Right lobe of liver (tissue), 6 donors: ENCODE measurements around the gene AHNAK2. TPM values are rescaled to one million over a fixed set of nuclear protein-coding genes. Genes with fewer than 3 reads are reported as not detected.
A peak's percentile ranks its signal among the peaks of the same experiment; 100 is the strongest.

Experiments used
- ATAC-seq, 4 donors: fragments of 200-7000 bp; cut with Tn5 transposase; one replicate each; pipeline ENCODE4 v1.9.1; 2020; ENCODE audit warnings: mild to moderate bottlenecking in 4 of 4, moderate library complexity in 4 of 4
- DNase-seq, 3 donors: peaks; one replicate each; pipeline ENCODE4 v3.0.0-alpha.2; 2020
- H3K27ac ChIP-seq, 3 donors: fragments of 200-600 bp; one replicate each; pipeline ENCODE4 v1.8.0; 2022
- H3K27me3 ChIP-seq, 2 donors: fragments of 200-600 bp; one replicate each; pipeline ENCODE4 v1.8.0; 2022
- H3K36me3 ChIP-seq, 4 donors: fragments of 200-600 bp; sonication (generic) in 1 of 4; one replicate each; pipeline versions ENCODE4 v1.5.1 to v1.8.0; 2017 to 2022; ENCODE audit warnings: control low read depth in 1 of 4
- H3K4me1 ChIP-seq, 4 donors: fragments of 200-600 bp; sonication (generic) in 1 of 4; one replicate each; pipeline versions ENCODE4 v1.5.1 to v1.8.0; 2017 to 2022; ENCODE audit warnings: control low read depth in 1 of 4
- H3K4me3 ChIP-seq, 3 donors: fragments of 200-600 bp; one replicate each; pipeline ENCODE4 v1.8.0; 2022
- H3K9me3 ChIP-seq, 4 donors: fragments of 200-600 bp; sonication (generic) in 1 of 4; one replicate each; pipeline versions ENCODE4 v1.5.1 to v1.8.0; 2017 to 2022; ENCODE audit warnings: control low read depth in 1 of 4
- POLR2A ChIP-seq: fragments of 450-650 bp; IDR thresholded peaks from one replicate; pipeline ENCODE4 v1.6.1; 2017; ENCODE audit warnings: antibody characterized with exemption, mild to moderate bottlenecking
- WGBS: methylation state at CpG from one replicate; pipeline ENCODE4 v1.1.6; 2018; ENCODE audit warnings: low coverage, low lambda C conversion rate; ENCODE audit not compliant: insufficient coverage; ENCODE audit errors: missing lambda C conversion rate; 5-methylcytosine and 5-hydroxymethylcytosine counted together
- intact Hi-C, 2 donors: fragments of 100-400 bp; cut with DNase I; formaldehyde crosslinking; loops; one replicate each; pipeline versions ENCODE4 v1.11.2 to v1.14.1; 2022
- total RNA-seq, 6 experiments: library from RNA; depleted of rRNA in 2 of 6; stranded (reverse); fragments of >200 nt in 2 of 6; fragmentation: NEBNext Ultra II Directional in 3 of 6; extraction: Animal tissue kit (Norgen Biotek cat#: 25700) in 3 of 6; gene quantifications; one replicate each; pipeline versions ENCODE4 v1.1.0 to v1.2.4, GENCODE V29; 2016 to 2023
- TF ChIP-seq, protein P1 (sequence below), 4 donors: fragments of 200-600 bp in 3 of 4; fragments of 450-650 bp in 1 of 4; IDR thresholded peaks; one replicate each; pipeline versions ENCODE4 v1.5.1 to v1.8.0; 2016 to 2022; ENCODE audit warnings: antibody characterized with exemption in 4 of 4, mild to moderate bottlenecking in 2 of 4
- donor health status: DM: no; HTN: yes; CAD: no.
- donor health status: DM: no; HTN: no; CAD: no.
- donor health status: DM: no; HTN: no; CAD: no.
- donor health status: DM: no; HTN: yes; CAD: no.
- donor health status: DM: no; HTN: yes; CAD: no.

AHNAK2 gene
- total RNA-seq, 6 experiments from 2014 or later: 2.1 to 12.2 (median 4.6) TPM

DNA sequence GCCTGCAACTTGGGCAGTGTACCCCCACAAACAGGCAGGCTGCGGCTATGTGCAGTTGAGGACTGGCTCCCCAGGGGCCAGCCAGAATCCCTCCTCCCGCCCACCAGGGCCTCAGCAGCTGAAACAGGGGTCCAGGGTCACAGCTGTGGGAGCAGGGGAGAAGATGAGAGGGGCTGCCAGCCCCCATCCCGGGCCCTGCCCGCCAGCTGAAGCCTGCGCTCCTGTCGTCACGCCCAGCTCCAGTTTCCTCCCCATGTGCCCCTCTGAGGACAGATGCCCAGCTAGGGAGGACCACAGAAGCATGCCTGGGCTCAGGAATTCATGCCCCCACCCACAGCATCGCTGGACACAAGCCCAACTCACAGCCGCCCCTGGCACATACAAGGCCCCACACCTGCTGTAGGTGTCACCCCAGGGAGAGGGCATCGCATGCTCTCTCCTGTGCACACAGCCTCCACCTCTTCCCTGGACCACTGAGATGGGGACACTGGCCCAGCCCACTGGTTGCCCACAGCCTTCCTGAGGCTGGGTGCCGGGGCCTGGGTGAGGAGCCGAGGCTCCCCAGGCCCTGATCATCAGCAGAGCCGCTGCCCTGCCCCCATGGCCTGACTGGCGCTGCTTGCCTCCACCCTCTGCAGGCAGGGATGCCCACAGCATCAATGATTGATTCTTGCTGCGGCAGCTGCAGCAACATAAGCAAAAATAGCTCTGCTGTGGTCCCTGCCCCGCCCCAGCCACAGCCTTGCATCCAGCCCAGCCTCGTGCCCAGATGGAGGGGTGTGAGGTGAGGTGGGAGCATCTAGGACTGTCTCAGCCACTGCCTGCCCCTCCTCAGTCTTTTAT lies 3.7 kb upstream of the AHNAK2 start:
- 88% methylated on average over 5 of the region's 17 CpGs for WGBS
- no peak for ATAC-seq
- Histone ChIP-seq H3K27ac (no peak overlapping the region), H3K36me3 (no peaks in the 10 kb centered on the region), H3K9me3 (no peaks in the 10 kb centered on the region), H3K4me3 (no peak overlapping the region), H3K27me3 (no peaks in the 10 kb centered on the region), H3K4me1 (peaks cover 0 to 14% (median 3%) of the 10 kb centered on the region in 4 donors)
- no peak for TF ChIP-seq POLR2A
- TF ChIP-seq, protein P1, sequence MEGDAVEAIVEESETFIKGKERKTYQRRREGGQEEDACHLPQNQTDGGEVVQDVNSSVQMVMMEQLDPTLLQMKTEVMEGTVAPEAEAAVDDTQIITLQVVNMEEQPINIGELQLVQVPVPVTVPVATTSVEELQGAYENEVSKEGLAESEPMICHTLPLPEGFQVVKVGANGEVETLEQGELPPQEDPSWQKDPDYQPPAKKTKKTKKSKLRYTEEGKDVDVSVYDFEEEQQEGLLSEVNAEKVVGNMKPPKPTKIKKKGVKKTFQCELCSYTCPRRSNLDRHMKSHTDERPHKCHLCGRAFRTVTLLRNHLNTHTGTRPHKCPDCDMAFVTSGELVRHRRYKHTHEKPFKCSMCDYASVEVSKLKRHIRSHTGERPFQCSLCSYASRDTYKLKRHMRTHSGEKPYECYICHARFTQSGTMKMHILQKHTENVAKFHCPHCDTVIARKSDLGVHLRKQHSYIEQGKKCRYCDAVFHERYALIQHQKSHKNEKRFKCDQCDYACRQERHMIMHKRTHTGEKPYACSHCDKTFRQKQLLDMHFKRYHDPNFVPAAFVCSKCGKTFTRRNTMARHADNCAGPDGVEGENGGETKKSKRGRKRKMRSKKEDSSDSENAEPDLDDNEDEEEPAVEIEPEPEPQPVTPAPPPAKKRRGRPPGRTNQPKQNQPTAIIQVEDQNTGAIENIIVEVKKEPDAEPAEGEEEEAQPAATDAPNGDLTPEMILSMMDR (IDR thresholded peaks at IDR 0.05): no peak
- DNase-seq: peak in 1 of 3 donors; percentile 42
- intact Hi-C loops: no loop called here

- H3K4me3 ChIP-seq: no peak overlapping the region
These were observed 2.7 kb upstream of the AHNAK2 start for GRCh38 chr14:104980611-104981531.

GRCh38 chr14:104979758-104980610 lies 1.8 kb upstream of the AHNAK2 start:
- Histone ChIP-seq H3K27me3 (no peaks in the 10 kb centered on the region), H3K36me3 (no peaks in the 10 kb centered on the region), H3K4me3 (no peak overlapping the region), H3K27ac (peak overlapping the region; percentile 39 to 65 (median 44)), H3K9me3 (no peaks in the 10 kb centered on the region), H3K4me1 (peaks cover 0 to 23% (median 1%) of the 10 kb centered on the region in 4 donors)
- DNase-seq (peak; percentile 91), ATAC-seq (peak; percentile 69 to 76 (median 73))
- peak; percentile 74 for TF ChIP-seq POLR2A
- TF ChIP-seq, protein P1 (IDR thresholded peaks at IDR 0.05): no peak
- intact Hi-C loops: loop anchor here (5.0 kb wide), 1 partner anchor 62 kb away; no protein-coding TSS in a partner anchor
- WGBS: 65% methylated on average over 4 of the region's 19 CpGs

More at GRCh38 chr14:104980611-104981531, 2.7 kb upstream of the AHNAK2 start:
- Histone ChIP-seq H3K4me1 (peaks cover 0 to 19% (median 1%) of the 10 kb centered on the region in 4 donors), H3K27me3 (no peaks in the 10 kb centered on the region), H3K36me3 (no peaks in the 10 kb centered on the region), H3K27ac (peak overlapping the region; percentile 39 to 65 (median 44)), H3K9me3 (no peaks in the 10 kb centered on the region)
- DNase-seq (peak in 1 of 3 donors; percentile 40), ATAC-seq (no peak)
- TF ChIP-seq, protein P1 (IDR thresholded peaks at IDR 0.05): no peak
- TF ChIP-seq POLR2A: no peak
- intact Hi-C loops: no loop called here
- WGBS: 80% methylated on average over 1 of the region's 22 CpGs
